ENCODE results near the gene SPECC1.

DNA sequence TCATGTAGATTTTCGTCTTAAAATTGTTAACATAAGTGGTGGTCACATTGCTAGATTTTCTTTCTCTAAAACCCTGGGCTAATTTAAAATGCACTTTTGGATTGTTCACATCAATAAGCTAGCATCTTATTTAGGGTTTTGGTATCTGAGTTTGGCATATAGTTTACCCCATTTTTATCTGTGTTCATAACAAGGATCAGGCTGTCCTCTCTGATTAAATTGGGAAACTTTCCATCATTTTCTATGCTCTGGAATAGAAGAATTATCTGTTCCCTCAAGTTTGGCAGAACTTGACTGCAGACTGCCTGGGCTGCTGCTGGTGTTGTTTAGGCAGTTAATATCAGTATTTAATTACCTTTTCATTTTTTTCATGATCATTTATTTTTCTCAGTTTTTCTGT lies 1.8 kb downstream of the SPECC1 start:
- TF ChIP-seq, protein P1, sequence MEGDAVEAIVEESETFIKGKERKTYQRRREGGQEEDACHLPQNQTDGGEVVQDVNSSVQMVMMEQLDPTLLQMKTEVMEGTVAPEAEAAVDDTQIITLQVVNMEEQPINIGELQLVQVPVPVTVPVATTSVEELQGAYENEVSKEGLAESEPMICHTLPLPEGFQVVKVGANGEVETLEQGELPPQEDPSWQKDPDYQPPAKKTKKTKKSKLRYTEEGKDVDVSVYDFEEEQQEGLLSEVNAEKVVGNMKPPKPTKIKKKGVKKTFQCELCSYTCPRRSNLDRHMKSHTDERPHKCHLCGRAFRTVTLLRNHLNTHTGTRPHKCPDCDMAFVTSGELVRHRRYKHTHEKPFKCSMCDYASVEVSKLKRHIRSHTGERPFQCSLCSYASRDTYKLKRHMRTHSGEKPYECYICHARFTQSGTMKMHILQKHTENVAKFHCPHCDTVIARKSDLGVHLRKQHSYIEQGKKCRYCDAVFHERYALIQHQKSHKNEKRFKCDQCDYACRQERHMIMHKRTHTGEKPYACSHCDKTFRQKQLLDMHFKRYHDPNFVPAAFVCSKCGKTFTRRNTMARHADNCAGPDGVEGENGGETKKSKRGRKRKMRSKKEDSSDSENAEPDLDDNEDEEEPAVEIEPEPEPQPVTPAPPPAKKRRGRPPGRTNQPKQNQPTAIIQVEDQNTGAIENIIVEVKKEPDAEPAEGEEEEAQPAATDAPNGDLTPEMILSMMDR (IDR thresholded peaks at IDR 0.05; ENCODE audit: low read depth, low read length) = no peak
- TF ChIP-seq POLR2A (IDR thresholded peaks at IDR 0.05; ENCODE audit: extremely low read depth, insufficient read length) (no peak), MYC (IDR thresholded peaks at IDR 0.05; ENCODE audit: low read depth, low read length) (no peak)

Measured in NB4 (cell line).